Bone marrow (tissue), 2 donors: ENCODE results near the gene EYS.
"Not testable (repeated sequence)": the region's sequence is repeated elsewhere in the genome, so short reads cannot be mapped to it uniquely, and the experiment has no call there.

Source experiments
- DNase-seq, 2 donors: peaks; one replicate each; lab custom pipeline; 2025; lab: John Stamatoyannopoulos, UW

The EYS gene

GRCh38 chr6:64476935-64477334 lies 1230.1 kb downstream of the EYS start:
- no peak for DNase-seq

GRCh38 chr6:64469405-64469804 lies 1237.6 kb downstream of the EYS start:
- not testable (repeated sequence) for DNase-seq

- DNase-seq: no peak
Observed at GRCh38 chr6:64467656-64468055, 1239.4 kb downstream of the EYS start.

- no peak for DNase-seq
Observed at GRCh38 chr6:64459411-64459944, 1247.5 kb downstream of the EYS start.

GRCh38 chr6:64448101-64448500 lies 1258.9 kb downstream of the EYS start:
- DNase-seq: not testable (repeated sequence)

- DNase-seq: no peak
Observed at GRCh38 chr6:64445038-64445437, 1262.0 kb downstream of the EYS start.

GRCh38 chr6:64439274-64439673 lies 1267.8 kb downstream of the EYS start:
- no peak for DNase-seq

GRCh38 chr6:64437996-64438395 lies 1269.0 kb downstream of the EYS start:
- DNase-seq: no peak

- no peak for DNase-seq
Observed at GRCh38 chr6:64429926-64430325, 1277.1 kb downstream of the EYS start.

GRCh38 chr6:64428186-64428585 lies 1278.8 kb downstream of the EYS start:
- DNase-seq: no peak

- DNase-seq: no peak
Observed at GRCh38 chr6:64415926-64416325, 1291.1 kb downstream of the EYS start.

- no peak for DNase-seq
Observed at GRCh38 chr6:64411226-64411625, 1295.8 kb downstream of the EYS start.

GRCh38 chr6:64409948-64410347 lies 1297.1 kb downstream of the EYS start:
- DNase-seq: no peak

GRCh38 chr6:64404396-64404795 lies 1302.6 kb downstream of the EYS start:
- no peak for DNase-seq

GRCh38 chr6:64383277-64383676 lies 1323.7 kb downstream of the EYS start:
- DNase-seq: no peak

GRCh38 chr6:64376394-64376793 lies 1330.6 kb downstream of the EYS start:
- no peak for DNase-seq

- no peak for DNase-seq
Observed at GRCh38 chr6:64357430-64357829, 1349.6 kb downstream of the EYS start.

GRCh38 chr6:64347411-64347810 lies 1359.6 kb downstream of the EYS start:
- no peak for DNase-seq

GRCh38 chr6:64335195-64335594 lies 1371.8 kb downstream of the EYS start:
- no peak for DNase-seq

- DNase-seq: no peak
Observed at GRCh38 chr6:64334636-64335035, 1372.4 kb downstream of the EYS start.

- DNase-seq: peak in 1 of 2 donors; percentile 27
Observed at GRCh38 chr6:64330694-64331307, 1376.2 kb downstream of the EYS start.

GRCh38 chr6:64326939-64327338 lies 1380.1 kb downstream of the EYS start:
- DNase-seq: no peak

GRCh38 chr6:64325093-64325492 lies 1381.9 kb downstream of the EYS start:
- DNase-seq: no peak

GRCh38 chr6:64310214-64310613 lies 1396.8 kb downstream of the EYS start:
- no peak for DNase-seq
